ENCODE data around the gene LEPR.
"Not testable (repeated sequence)": the region's sequence is repeated elsewhere in the genome, so short reads cannot be mapped to it uniquely, and the experiment has no call there.

The LEPR gene

GRCh38 chr1:65420590-65421350 is at the start of gene LEPR, which contains the start of gene LEPROT:
LEPR (plus strand) TSS chr1:65420668; CDS start chr1:65565566, 144,898 bp downstream.
LEPROT (plus strand) TSS chr1:65420668; CDS start chr1:65420725, 57 bp downstream.
- TF ChIP-seq CTCF (IDR thresholded peaks at IDR 0.05; ENCODE audit: low read depth, low read length), result no peak
- Histone ChIP-seq H3K27me3 (ENCODE audit: insufficient read depth, low read depth, severe bottlenecking) (no peaks in the 10 kb centered on the region), H3K9me3 (ENCODE audit: severe bottlenecking) (no peaks in the 10 kb centered on the region), H3K36me3 (peaks cover 7% of the 10 kb centered on the region), H3K27ac (peak within 1 kb of the TSS; percentile 97), H3K4me3 (ENCODE audit: low read depth, low read length) (peak within 1 kb of the TSS; percentile 86)
- no peak for DNase-seq

- no peak overlapping the region for H3K27ac ChIP-seq
- H3K9me3 ChIP-seq (ENCODE audit: severe bottlenecking), result no peaks in the 10 kb centered on the region
- H3K4me3 ChIP-seq (ENCODE audit: low read depth, low read length), result no peak overlapping the region
- peaks cover 3% of the 10 kb centered on the region; the same call in 1 of the 2 replicates for H3K36me3 ChIP-seq
- TF ChIP-seq CTCF (IDR thresholded peaks at IDR 0.05; ENCODE audit: low read depth, low read length), result no peak
- DNase-seq, result no peak
- H3K27me3 ChIP-seq (ENCODE audit: insufficient read depth, low read depth, severe bottlenecking), result no peaks in the 10 kb centered on the region
Observed at GRCh38 chr1:65371544-65371943, 48.9 kb upstream of the LEPR start.

GRCh38 chr1:65372557-65372956 is 47.9 kb upstream of the LEPR start:
- Histone ChIP-seq H3K27me3 (ENCODE audit: insufficient read depth, low read depth, severe bottlenecking) (no peaks in the 10 kb centered on the region), H3K4me3 (ENCODE audit: low read depth, low read length) (no peak overlapping the region), H3K27ac (no peak overlapping the region), H3K9me3 (ENCODE audit: severe bottlenecking) (no peaks in the 10 kb centered on the region), H3K36me3 (no peaks in the 10 kb centered on the region)
- TF ChIP-seq CTCF (IDR thresholded peaks at IDR 0.05; ENCODE audit: low read depth, low read length), result no peak
- no peak for DNase-seq

- no peak for DNase-seq
- H3K36me3 ChIP-seq, result no peaks in the 10 kb centered on the region
- no peak for TF ChIP-seq CTCF (IDR thresholded peaks at IDR 0.05; ENCODE audit: low read depth, low read length)
- no peak overlapping the region for H3K27ac ChIP-seq
- H3K27me3 ChIP-seq (ENCODE audit: insufficient read depth, low read depth, severe bottlenecking), result no peaks in the 10 kb centered on the region
- H3K9me3 ChIP-seq (ENCODE audit: severe bottlenecking), result no peaks in the 10 kb centered on the region
- H3K4me3 ChIP-seq (ENCODE audit: low read depth, low read length), result no peak overlapping the region
Observed at GRCh38 chr1:65377496-65378246, 42.8 kb upstream of the LEPR start.

- Histone ChIP-seq H3K27ac (no peak overlapping the region), H3K27me3 (ENCODE audit: insufficient read depth, low read depth, severe bottlenecking) (no peaks in the 10 kb centered on the region), H3K36me3 (no peaks in the 10 kb centered on the region), H3K9me3 (ENCODE audit: severe bottlenecking) (no peaks in the 10 kb centered on the region), H3K4me3 (ENCODE audit: low read depth, low read length) (no peak overlapping the region)
- TF ChIP-seq CTCF (IDR thresholded peaks at IDR 0.05; ENCODE audit: low read depth, low read length), result no peak
- no peak for DNase-seq
Observed at GRCh38 chr1:65378247-65378946, 42.1 kb upstream of the LEPR start.

- peaks cover 12% of the 10 kb centered on the region for H3K36me3 ChIP-seq
- not testable (repeated sequence) for H3K4me3 ChIP-seq (ENCODE audit: low read depth, low read length); H3K27me3 ChIP-seq (ENCODE audit: insufficient read depth, low read depth, severe bottlenecking); H3K9me3 ChIP-seq (ENCODE audit: severe bottlenecking); DNase-seq; H3K27ac ChIP-seq
Observed at GRCh38 chr1:65384426-65384825, 36.0 kb upstream of the LEPR start.
